Endothelial cell of umbilical vein (primary cell): ENCODE measurements around the gene TCEA2. TPM values are rescaled to one million over a fixed set of nuclear protein-coding genes. Genes with fewer than 3 reads are reported as not detected.

Experiments used
- BruUV-seq: library from RNA; stranded (reverse); fragments of 400-500 nt; replicated peaks from 2 replicates; lab custom pipeline; 2021; lab: Mats Ljungman, UMichigan
- CTCF ChIA-PET: fragments of 300-600, 350-600 bp; sonication (Branson Sonifier 250); formaldehyde crosslinking; loops from one replicate; lab custom pipeline; 2021; ENCODE audit warnings: antibody characterized with exemption, inconsistent platforms; lab: Charles Lee
- POLR2A ChIA-PET: fragments of 300-600, 350-600 bp; sonication (Branson Sonifier 250); formaldehyde crosslinking; loops from one replicate; lab custom pipeline; 2021; ENCODE audit warnings: antibody characterized with exemption, inconsistent platforms; lab: Charles Lee
- DNase-seq: peaks from one replicate; pipeline ENCODE4 v3.0.0-alpha.2; 2011; ENCODE audit warnings: low read depth, low spot score
- FAIRE-seq: peaks from 2 replicates; lab custom pipeline; 2011; peaks lifted over from hg19 to GRCh38; lab: Jason Lieb, UNC
- H2AFZ ChIP-seq: 2 replicates; pipeline ENCODE4 v1.6.0; 2012; ENCODE audit warnings: low read depth, low read length, control low read depth, inconsistent platforms
- H3K27ac ChIP-seq: 2 replicates; pipeline ENCODE4 v1.5.1; 2011; ENCODE audit warnings: low read depth, mild to moderate bottlenecking, control low read depth, low read length, moderate library complexity; ENCODE audit not compliant: insufficient read depth
- H3K27me3 ChIP-seq, 2 experiments: 2 replicates each; pipeline versions ENCODE4 v1.6.0 to v1.6.1; 2011; ENCODE audit warnings: low read length in 2 of 2, mixed read lengths in 1 of 2; ENCODE audit not compliant: control insufficient read depth in 2 of 2, insufficient read depth in 2 of 2
- H3K36me3 ChIP-seq, 2 experiments: 2 replicates in 1 of 2; 3 replicates in 1 of 2; pipeline ENCODE4 v1.5.1; 2011; ENCODE audit warnings: low read length in 2 of 2, mild to moderate bottlenecking in 1 of 2, moderate library complexity in 1 of 2; ENCODE audit not compliant: control insufficient read depth in 2 of 2, insufficient read depth in 2 of 2; ENCODE audit errors: extremely low read depth in 1 of 2
- H3K4me1 ChIP-seq: 3 replicates; pipeline ENCODE4 v1.5.1; 2011; ENCODE audit warnings: mild to moderate bottlenecking, low read length; ENCODE audit not compliant: control insufficient read depth, insufficient read depth; ENCODE audit errors: extremely low read depth
- H3K4me2 ChIP-seq: 2 replicates; pipeline ENCODE4 v1.6.1; 2011; ENCODE audit warnings: low read length, control low read depth, mixed read lengths; ENCODE audit not compliant: insufficient read depth
- H3K4me3 ChIP-seq, 3 experiments: fragments of 200-600 bp in 1 of 3; sonication (generic), shearing (Covaris generic) in 1 of 3; replicated peaks in 1 of 3; 2 replicates each; pipeline ENCODE4 v1.5.1; 2011 to 2016; ENCODE audit warnings: control low read depth in 3 of 3, low read length in 3 of 3, mild to moderate bottlenecking in 2 of 3, inconsistent platforms in 1 of 3, low read depth in 1 of 3, moderate library complexity in 1 of 3; ENCODE audit not compliant: insufficient read depth in 1 of 3
- H3K79me2 ChIP-seq: 2 replicates; pipeline ENCODE4 v1.6.0; 2012; ENCODE audit warnings: low read length, inconsistent platforms; ENCODE audit not compliant: control insufficient read depth, insufficient read depth
- H3K9ac ChIP-seq: replicated peaks from 2 replicates; pipeline ENCODE3; 2011; ENCODE audit warnings: low read length, control low read depth; ENCODE audit not compliant: insufficient read depth; ENCODE audit errors: extremely low read depth
- H3K9me1 ChIP-seq: replicated peaks from 3 replicates; pipeline ENCODE4 v1.6.0; 2011; ENCODE audit warnings: mild to moderate bottlenecking, low read length; ENCODE audit not compliant: control insufficient read depth, insufficient read depth; ENCODE audit errors: extremely low read depth
- H3K9me3 ChIP-seq: replicated peaks from 2 replicates; pipeline ENCODE4 v1.5.1; 2012; ENCODE audit warnings: low read length, inconsistent platforms; ENCODE audit not compliant: control insufficient read depth, insufficient read depth
- H4K20me1 ChIP-seq: replicated peaks from 2 replicates; pipeline ENCODE3; 2011; ENCODE audit warnings: mild to moderate bottlenecking, low read length; ENCODE audit not compliant: control insufficient read depth, insufficient read depth; ENCODE audit errors: extremely low read depth
- POLR2A ChIP-seq: IDR thresholded peaks from 2 replicates; pipeline ENCODE4 v1.6.1; 2012; ENCODE audit warnings: low read depth, mild to moderate bottlenecking, control low read depth, low read length
- dilution Hi-C: fragments of 300-500 bp; cut with MboI; formaldehyde crosslinking; loops from one replicate; pipeline ENCODE4 v1.15.0; 2019; ENCODE audit warnings: low sequenced_read_pairs; ENCODE audit not compliant: extremely low pct_ligation_motif_present
- intact Hi-C: fragments of 100-400 bp; cut with micrococcal nuclease; formaldehyde crosslinking; loops from one replicate; pipeline ENCODE4 v1.10.0; 2022
- polyA plus RNA-seq, 4 experiments: library from polyadenylated mRNA; depleted of rRNA in 3 of 4; stranded (reverse) in 3 of 4; unstranded in 1 of 4; fragments of >200 nt; gene quantifications; 2 replicates each; pipeline versions ENCODE4 v1.2.1 to v1.2.3, GENCODE V29; 2011 to 2012; ENCODE audit warnings: missing spikeins in 1 of 4
- total RNA-seq: library from RNA; stranded (reverse); gene quantifications from 2 replicates; pipeline ENCODE4 v1.2.3, GENCODE V29; 2021
- TF ChIP-seq, protein P1 (sequence below), 2 donors: IDR thresholded peaks; 1 replicate in 1 of 2; 2 replicates in 1 of 2; pipeline ENCODE4 v1.5.1; 2011; ENCODE audit warnings: low read length in 2 of 2, mild to moderate bottlenecking in 2 of 2, moderate library complexity in 2 of 2, control low read depth in 1 of 2, inconsistent platforms in 1 of 2, low read depth in 1 of 2; ENCODE audit not compliant: insufficient read depth in 1 of 2; ENCODE audit errors: extremely low read depth in 1 of 2

TCEA2 gene
- total and polyA plus RNA-seq, 2 donors (not counting 3 experiments of a cell fraction or from before 2014, with no cell fraction given) = 53.1 to 65.5 TPM

DNA sequence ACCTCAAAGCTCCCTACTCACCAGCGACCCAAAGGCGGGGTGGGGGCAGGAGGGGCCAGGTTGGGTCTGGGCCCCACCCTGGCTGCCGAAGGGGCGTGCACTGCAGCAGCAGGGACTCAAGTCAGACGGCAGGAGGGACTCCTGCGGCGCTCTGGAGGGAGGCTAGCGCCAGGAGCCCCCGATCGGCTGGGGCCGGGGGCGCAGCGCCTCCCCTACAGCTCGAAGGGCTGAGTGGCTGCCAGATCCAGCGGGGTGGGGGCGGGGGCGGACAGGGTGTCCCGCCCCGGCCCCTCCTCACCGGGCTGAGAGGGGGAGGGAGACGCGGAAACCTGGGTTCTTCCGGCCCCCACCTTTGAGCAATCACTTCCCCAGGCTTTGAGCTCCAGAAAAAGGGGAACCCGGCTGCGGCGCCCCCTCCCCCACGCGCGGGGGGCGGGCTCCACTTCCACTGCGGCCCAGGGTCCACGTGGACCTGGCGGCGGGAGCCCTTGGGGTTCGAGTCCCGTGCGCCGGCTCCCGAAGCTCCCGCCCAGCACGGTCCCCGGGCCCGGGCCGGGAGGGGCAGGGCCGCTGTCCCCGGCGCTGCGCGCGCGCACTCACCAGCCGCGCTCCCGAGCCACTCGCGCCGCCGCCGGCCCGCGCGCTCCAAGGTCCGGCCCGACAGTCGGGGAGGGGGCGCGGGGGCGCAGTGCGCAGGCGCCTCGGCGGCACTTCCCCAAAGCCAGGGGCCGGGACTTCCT, 16.4 kb downstream of the TCEA2 start, which contains the start of gene RGS19:
RGS19 (minus strand) TSS at position 246 of the 740 bp plus-strand sequence. CDS start 2,632 bp downstream, outside the sequence.
- Histone ChIP-seq H3K4me1 (peaks cover 20% of the 10 kb centered on the region), H4K20me1 (no peaks in the 10 kb centered on the region), H3K27me3 (peaks cover 2 to 7% of the 10 kb centered on the region in 2 experiments), H3K36me3 (peaks cover 0 to 8% of the 10 kb centered on the region in 2 experiments), H2AFZ (peak within 1 kb of the TSS; percentile 61), H3K9me3 (no peaks in the 10 kb centered on the region), H3K4me3 (peak within 1 kb of the TSS; percentile 71 to 94 (median 73)), H3K27ac (no peak within 1 kb of the TSS), H3K4me2 (peak within 1 kb of the TSS; percentile 82), H3K79me2 (peaks cover 6% of the 10 kb centered on the region), H3K9ac (peak within 1 kb of the TSS; percentile 56), H3K9me1 (no peaks in the 10 kb centered on the region)
- TF ChIP-seq, protein P1, sequence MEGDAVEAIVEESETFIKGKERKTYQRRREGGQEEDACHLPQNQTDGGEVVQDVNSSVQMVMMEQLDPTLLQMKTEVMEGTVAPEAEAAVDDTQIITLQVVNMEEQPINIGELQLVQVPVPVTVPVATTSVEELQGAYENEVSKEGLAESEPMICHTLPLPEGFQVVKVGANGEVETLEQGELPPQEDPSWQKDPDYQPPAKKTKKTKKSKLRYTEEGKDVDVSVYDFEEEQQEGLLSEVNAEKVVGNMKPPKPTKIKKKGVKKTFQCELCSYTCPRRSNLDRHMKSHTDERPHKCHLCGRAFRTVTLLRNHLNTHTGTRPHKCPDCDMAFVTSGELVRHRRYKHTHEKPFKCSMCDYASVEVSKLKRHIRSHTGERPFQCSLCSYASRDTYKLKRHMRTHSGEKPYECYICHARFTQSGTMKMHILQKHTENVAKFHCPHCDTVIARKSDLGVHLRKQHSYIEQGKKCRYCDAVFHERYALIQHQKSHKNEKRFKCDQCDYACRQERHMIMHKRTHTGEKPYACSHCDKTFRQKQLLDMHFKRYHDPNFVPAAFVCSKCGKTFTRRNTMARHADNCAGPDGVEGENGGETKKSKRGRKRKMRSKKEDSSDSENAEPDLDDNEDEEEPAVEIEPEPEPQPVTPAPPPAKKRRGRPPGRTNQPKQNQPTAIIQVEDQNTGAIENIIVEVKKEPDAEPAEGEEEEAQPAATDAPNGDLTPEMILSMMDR (IDR thresholded peaks at IDR 0.05; ENCODE audit: extremely low read depth in 1 of 2, insufficient read depth in 1 of 2, low read depth in 1 of 2, low read length in 2 of 2) = no peak
- peak; percentile 16 for TF ChIP-seq POLR2A
- DNase-seq (peak; percentile 57), FAIRE-seq (peak; percentile 37)
- intact Hi-C loops (no loop called here), dilution Hi-C loops (no loop called here)
- BruUV-seq = no TSS peak
- CTCF ChIA-PET = interaction anchor here (0.6 to 3.0 kb wide), 7 partner anchors 15 to 100 kb away, joined by 3 to 14 read pairs (median 4); partner anchors contain the start of gene SAMD10
- POLR2A ChIA-PET = interaction anchor here (0.6 kb wide), 1 partner anchor 450 kb away, joined by 3 read pairs; no protein-coding TSS in a partner anchor
